HUES48 (cell line): Measurements from ENCODE around the gene IFITM10.
"Not testable (repeated sequence)": the region's sequence is repeated elsewhere in the genome, so short reads cannot be mapped to it uniquely, and the experiment has no call there.

Experiments
- H3K27ac ChIP-seq: one replicate; pipeline ENCODE4 v1.7.0; 2013; ENCODE audit warnings: low read depth, low read length, inconsistent platforms
- H3K27me3 ChIP-seq: 2 replicates; pipeline ENCODE4 v1.6.1; 2013; ENCODE audit warnings: mild to moderate bottlenecking, low read length; ENCODE audit not compliant: control insufficient read depth, insufficient read depth
- H3K36me3 ChIP-seq: 2 replicates; pipeline ENCODE4 v1.6.1; 2013; ENCODE audit warnings: low read length; ENCODE audit not compliant: control insufficient read depth, insufficient read depth
- H3K4me1 ChIP-seq: 2 replicates; pipeline ENCODE4 v1.6.1; 2013; ENCODE audit warnings: mild to moderate bottlenecking, low read length; ENCODE audit not compliant: control insufficient read depth, insufficient read depth
- H3K4me3 ChIP-seq: 2 replicates; pipeline ENCODE4 v1.5.1; 2013; ENCODE audit warnings: mild to moderate bottlenecking, low read depth, low read length
- H3K9ac ChIP-seq: 2 replicates; pipeline ENCODE4 v1.6.1; 2013; ENCODE audit warnings: mild to moderate bottlenecking, low read depth, low read length, moderate library complexity
- H3K9me3 ChIP-seq: 2 replicates; pipeline ENCODE4 v1.6.1; 2013; ENCODE audit warnings: low read length; ENCODE audit not compliant: control insufficient read depth, insufficient read depth

Gene IFITM10

GRCh38 chr11:1776331-1776851, 26.0 kb upstream of the IFITM10 start:
- Histone ChIP-seq H3K27ac (no peak overlapping the region), H3K9ac (no peak overlapping the region), H3K4me3 (no peak overlapping the region), H3K9me3 (no peaks in the 10 kb centered on the region), H3K36me3 (no peaks in the 10 kb centered on the region), H3K4me1 (peaks cover 11% of the 10 kb centered on the region), H3K27me3 (no peaks in the 10 kb centered on the region)

DNA sequence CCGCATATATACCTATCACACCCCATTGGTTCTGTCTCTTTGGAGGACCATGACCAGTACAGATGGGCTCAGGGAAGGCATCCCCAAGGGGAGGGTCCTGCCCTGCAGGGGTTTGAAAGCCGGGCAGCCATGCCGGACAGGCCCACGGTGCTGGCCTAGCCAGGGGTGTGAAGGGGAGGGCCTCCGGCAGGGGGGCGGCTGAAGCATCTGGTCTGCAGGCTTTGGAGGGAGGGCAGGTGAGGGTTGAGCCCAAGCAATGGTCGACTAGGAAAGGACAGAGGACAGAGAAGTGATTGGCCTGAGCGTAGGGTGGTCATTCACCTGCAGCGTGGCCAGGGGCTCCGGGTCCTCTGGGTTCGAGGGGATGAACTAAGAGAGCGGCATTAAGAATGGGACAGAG, 24.5 kb upstream of the IFITM10 start:
- Histone ChIP-seq H3K36me3 (no peaks in the 10 kb centered on the region), H3K27ac (no peak overlapping the region), H3K9ac (no peak overlapping the region), H3K4me3 (no peak overlapping the region), H3K9me3 (no peaks in the 10 kb centered on the region), H3K27me3 (no peaks in the 10 kb centered on the region), H3K4me1 (peaks cover 11% of the 10 kb centered on the region)

DNA sequence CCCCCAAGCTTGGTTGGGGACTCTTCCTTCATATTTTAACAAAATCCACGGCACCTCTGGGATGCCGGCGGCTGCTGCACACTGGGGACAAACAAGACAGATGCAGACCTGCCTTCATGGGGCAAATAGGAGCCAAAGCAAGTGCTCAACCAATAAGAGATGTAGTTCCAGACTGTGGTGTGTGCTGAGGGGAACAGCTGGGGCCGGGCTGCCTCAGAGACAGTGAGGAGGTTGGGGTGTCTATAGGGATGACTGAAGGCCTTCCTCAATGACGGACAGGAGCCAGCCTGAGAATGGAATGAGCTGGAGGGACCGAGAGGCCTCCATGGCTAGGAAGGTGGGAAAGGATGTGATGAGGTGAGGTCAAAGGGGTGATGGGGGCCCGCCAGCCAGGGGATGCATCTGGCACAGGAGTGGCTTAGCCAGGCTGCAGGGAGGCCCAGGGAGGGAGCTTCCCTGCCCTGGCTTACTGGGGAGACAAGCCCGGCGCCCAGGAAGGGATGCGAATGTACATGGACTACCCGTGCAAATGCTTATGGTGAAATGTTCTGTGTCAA, 23.7 kb upstream of the IFITM10 start:
- no peak overlapping the region for H3K4me3 ChIP-seq
- H3K4me1 ChIP-seq: peaks cover 11% of the 10 kb centered on the region
- no peak overlapping the region for H3K27ac ChIP-seq
- H3K27me3 ChIP-seq: no peaks in the 10 kb centered on the region
- no peaks in the 10 kb centered on the region for H3K36me3 ChIP-seq
- H3K9ac ChIP-seq: no peak overlapping the region
- H3K9me3 ChIP-seq: no peaks in the 10 kb centered on the region

GRCh38 chr11:1773131-1773993, 23.0 kb upstream of the IFITM10 start:
- no peaks in the 10 kb centered on the region for H3K9me3 ChIP-seq

GRCh38 chr11:1772270-1773130, 22.1 kb upstream of the IFITM10 start:
- no peak overlapping the region for H3K9ac ChIP-seq
- H3K27ac ChIP-seq: peak overlapping the region; percentile 44
- H3K4me3 ChIP-seq: no peak overlapping the region

More at GRCh38 chr11:1773131-1773993, 23.0 kb upstream of the IFITM10 start:
- peaks cover 11% of the 10 kb centered on the region for H3K4me1 ChIP-seq
- H3K27me3 ChIP-seq: no peaks in the 10 kb centered on the region
- no peaks in the 10 kb centered on the region for H3K36me3 ChIP-seq
- H3K4me3 ChIP-seq: no peak overlapping the region
- H3K27ac ChIP-seq: no peak overlapping the region
- H3K9ac ChIP-seq: no peak overlapping the region

DNA sequence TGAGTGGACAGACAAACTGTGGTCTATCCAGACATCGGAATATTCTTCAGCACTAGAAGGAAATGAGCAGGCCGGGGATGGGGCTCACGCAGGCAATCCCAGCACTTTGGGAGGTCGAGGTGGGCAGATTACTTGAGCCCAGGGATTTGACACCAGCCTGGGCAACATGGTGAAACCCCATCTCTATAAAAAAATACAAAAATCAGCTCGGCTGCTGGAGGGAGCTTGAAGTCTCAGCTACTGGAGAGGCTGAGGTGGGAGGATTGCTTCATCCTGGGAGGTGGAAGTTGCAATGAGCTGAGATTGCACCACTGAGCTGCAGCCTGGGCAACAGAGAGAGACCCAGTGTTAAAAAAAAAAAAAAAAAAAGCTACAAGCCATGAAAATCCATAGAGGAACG, 21.3 kb upstream of the IFITM10 start:
- H3K27ac ChIP-seq: no peak overlapping the region
- peaks cover 11% of the 10 kb centered on the region for H3K4me1 ChIP-seq

More at GRCh38 chr11:1772270-1773130, 22.1 kb upstream of the IFITM10 start:
- Histone ChIP-seq H3K27me3 (no peaks in the 10 kb centered on the region), H3K4me1 (peaks cover 11% of the 10 kb centered on the region), H3K9me3 (no peaks in the 10 kb centered on the region), H3K36me3 (no peaks in the 10 kb centered on the region)

DNA sequence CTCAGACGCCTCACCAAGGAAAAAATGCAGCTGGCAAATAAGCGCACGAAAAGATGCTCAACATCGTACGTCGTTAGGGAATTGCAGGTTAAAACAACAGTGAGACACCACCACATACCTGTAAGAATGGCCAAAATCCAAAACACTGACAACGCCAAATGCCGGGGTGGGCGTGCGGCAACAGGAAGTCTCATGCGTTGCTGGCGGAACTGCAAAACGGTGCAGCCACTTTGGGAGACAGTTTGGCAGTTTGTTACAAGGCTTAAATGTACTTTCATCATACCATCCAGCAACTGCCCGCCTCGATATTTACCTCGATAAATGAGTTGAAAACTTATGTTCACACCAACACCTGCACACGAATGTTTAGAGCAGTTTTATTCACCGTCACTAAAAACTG, 20.9 kb upstream of the IFITM10 start:
- Histone ChIP-seq H3K9ac (no peak overlapping the region), H3K36me3 (no peaks in the 10 kb centered on the region), H3K4me1 (peaks cover 11% of the 10 kb centered on the region), H3K9me3 (no peaks in the 10 kb centered on the region), H3K27me3 (no peaks in the 10 kb centered on the region), H3K27ac (no peak overlapping the region), H3K4me3 (no peak overlapping the region)

More for the DNA sequence above, 21.3 kb upstream of the IFITM10 start:
- Histone ChIP-seq H3K36me3 (no peaks in the 10 kb centered on the region), H3K27me3 (no peaks in the 10 kb centered on the region), H3K4me3 (no peak overlapping the region), H3K9ac (no peak overlapping the region), H3K9me3 (no peaks in the 10 kb centered on the region)

DNA sequence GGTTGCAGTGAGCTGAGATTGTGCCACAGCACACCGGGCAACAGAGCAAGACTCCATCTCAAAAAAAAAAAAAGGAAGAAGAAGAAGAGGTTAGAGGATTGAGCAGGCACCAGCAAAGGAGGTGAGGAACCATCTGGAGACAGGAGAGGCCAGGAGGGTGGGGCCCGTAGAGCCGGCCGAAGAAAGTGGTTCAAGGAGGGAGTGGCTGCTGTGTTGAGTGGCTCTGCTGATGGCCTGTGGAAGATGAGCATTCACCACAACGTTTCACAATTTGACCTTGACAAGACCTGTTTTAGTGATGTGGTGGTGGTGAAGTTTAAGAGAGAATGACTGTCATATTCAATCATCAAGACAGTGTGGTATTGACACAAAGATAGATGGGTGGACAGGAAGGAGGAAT, 20.1 kb upstream of the IFITM10 start:
- Histone ChIP-seq H3K4me1 (peaks cover 11% of the 10 kb centered on the region), H3K9ac (no peak overlapping the region)

GRCh38 chr11:1770061-1770460, 19.7 kb upstream of the IFITM10 start:
- H3K36me3 ChIP-seq: no peaks in the 10 kb centered on the region
- H3K4me1 ChIP-seq: peaks cover 11% of the 10 kb centered on the region
- no peak overlapping the region for H3K9ac ChIP-seq
- H3K27ac ChIP-seq: no peak overlapping the region
- H3K27me3 ChIP-seq: no peaks in the 10 kb centered on the region
- H3K9me3 ChIP-seq: no peaks in the 10 kb centered on the region
- no peak overlapping the region for H3K4me3 ChIP-seq

More for the DNA sequence above, 20.1 kb upstream of the IFITM10 start:
- H3K4me3 ChIP-seq: no peak overlapping the region
- no peak overlapping the region for H3K27ac ChIP-seq
- H3K9me3 ChIP-seq: no peaks in the 10 kb centered on the region
- no peaks in the 10 kb centered on the region for H3K27me3 ChIP-seq
- H3K36me3 ChIP-seq: no peaks in the 10 kb centered on the region

DNA sequence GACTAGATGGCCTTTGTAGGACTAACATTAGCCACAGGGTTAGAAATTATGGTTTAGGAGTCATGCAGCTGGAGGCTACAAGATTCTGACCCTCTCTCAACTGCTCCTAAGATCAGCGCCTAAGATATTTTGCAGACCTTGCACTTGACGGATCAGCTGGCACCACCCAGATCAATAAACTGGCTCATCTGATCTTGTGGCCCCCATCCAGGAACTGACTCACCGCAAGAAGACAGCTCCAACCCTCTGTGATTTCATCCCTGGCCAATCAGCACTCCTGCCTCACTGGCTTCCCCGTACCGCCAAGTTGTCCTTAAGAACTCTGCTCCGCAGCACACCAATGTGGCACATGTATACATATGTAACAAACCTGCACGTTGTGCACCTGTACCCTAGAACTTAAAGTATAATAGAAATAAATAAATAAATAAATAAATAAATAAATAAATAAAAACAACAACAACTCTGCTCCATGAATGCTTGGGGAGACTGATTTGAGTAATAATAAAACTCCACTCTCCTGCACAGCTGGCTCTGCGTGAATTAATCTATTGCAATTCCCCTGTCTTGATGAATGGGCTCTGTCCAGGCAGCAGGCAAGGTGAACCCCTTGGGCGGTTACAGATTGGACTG, 19.0 kb upstream of the IFITM10 start:
- H3K9me3 ChIP-seq, H3K27me3 ChIP-seq, H3K4me3 ChIP-seq, H3K36me3 ChIP-seq, H3K27ac ChIP-seq, H3K9ac ChIP-seq: not testable (repeated sequence)
- peaks cover 11% of the 10 kb centered on the region for H3K4me1 ChIP-seq
